HG02938 (cell line): Measurements from ENCODE around the gene MYH13.

Source experiments
- ATAC-seq: cut with Tn5 transposase; IDR thresholded peaks from one replicate; pipeline ENCODE4 v1.9.1; 2021; ENCODE audit warnings: mild to moderate bottlenecking, moderate library complexity; ENCODE audit not compliant: unreplicated experiment

Gene MYH13

DNA sequence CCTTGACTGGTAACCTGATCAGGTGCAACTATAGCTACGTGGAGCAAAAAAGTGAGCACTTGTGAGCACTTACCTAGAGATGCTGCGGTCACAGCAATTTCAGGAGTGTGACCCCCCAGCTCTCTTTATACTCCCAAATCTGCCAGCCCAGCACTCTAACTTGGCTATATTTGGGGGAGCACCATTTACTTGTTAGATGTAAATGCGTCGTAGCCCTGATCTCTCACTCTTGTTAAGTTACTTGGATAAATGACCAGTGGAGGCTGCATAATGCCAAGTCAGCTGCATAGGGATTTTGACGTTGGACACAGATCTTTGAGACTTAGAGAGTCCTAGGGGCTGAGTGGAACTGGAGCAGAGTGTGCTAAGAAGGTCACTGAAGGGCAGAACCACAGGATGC, at the start of gene MYH13:
MYH13 (minus strand) TSS at position 101 of the 400 bp plus-strand sequence. CDS start 8,476 bp downstream, outside the sequence.
- no peak for ATAC-seq

DNA sequence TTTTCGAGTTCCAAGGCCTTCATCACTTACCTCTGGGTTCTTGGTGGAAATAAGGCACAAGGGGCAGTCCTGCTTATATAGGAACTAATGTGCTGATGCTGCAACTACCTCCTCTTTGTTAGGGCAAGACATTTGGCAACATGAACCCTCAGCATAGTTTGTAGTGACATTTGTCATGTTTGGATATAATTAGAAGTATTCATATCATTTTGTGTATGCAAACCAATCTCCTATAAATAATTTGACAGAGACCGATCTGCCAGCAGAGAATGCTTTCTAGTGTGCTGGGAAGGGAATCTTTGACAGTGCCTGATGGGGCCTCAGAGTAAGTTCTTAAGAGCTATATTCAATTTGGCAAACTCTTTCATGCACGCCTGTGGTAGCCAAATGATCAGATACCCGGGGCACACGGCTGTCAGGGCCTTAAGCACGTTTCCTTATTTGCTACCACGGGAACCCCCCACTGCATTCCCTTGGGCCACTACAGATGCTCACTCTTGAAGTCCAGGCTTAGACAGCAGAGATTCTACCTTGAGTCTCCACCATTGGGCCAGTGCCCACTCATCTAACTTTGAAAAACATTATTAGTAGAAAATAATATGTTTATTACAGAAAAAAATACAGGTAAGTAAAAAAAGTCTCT, 49.2 kb upstream of the MYH13 start, which contains the start of gene MYH8:
MYH8 (minus strand) TSS at position 51 of the 643 bp plus-strand sequence. CDS start 1,723 bp downstream, outside the sequence.
- no peak for ATAC-seq

- ATAC-seq, result no peak
Measured at GRCh38 chr17:10421211-10421610, 48.4 kb upstream of the MYH13 start.

GRCh38 chr17:10420811-10421210, 48.0 kb upstream of the MYH13 start:
- no peak for ATAC-seq

- no peak for ATAC-seq
Measured at GRCh38 chr17:10417431-10417830, 44.6 kb upstream of the MYH13 start.

- ATAC-seq, result no peak
Measured at GRCh38 chr17:10415161-10415560, 42.4 kb upstream of the MYH13 start.

DNA sequence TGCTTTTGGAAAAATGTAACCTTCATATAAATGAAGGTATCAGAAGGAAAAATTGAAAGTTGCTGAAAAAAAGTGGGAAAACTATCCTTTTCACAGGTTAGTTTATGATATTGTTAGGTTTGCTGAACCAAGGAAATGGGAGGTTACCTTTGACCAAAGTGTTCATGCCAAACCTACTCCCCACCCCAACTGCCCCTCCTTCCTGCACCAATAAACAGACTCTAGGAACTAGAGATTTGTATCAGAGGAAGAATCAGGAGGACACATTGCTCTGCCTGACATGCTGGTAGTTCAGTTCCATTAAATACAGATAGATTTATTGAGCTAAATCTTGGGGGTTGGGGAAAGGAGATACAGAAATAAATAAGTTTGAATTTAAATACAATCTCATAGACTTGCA, 30.8 kb upstream of the MYH13 start:
- ATAC-seq, result no peak

DNA sequence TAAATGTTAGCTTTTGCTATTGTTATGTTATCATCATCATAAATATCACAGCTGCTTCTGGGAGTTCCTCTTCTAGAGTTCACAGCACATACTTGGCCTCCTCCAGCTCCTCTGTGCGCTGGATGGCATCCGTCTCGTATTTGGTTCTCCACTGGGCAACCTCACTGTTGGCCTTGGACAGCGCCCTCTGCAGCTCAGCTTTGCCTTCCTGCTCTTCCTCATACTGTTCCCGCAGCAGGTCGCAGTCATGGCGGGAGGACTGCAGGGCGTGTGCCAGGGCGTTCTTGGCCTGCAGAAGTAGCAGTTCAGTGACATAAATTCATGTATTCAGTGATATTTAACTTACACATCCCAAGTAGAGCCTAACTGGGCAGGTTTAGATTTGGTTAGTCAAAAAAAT, 25.5 kb upstream of the MYH13 start:
- ATAC-seq, result no peak

DNA sequence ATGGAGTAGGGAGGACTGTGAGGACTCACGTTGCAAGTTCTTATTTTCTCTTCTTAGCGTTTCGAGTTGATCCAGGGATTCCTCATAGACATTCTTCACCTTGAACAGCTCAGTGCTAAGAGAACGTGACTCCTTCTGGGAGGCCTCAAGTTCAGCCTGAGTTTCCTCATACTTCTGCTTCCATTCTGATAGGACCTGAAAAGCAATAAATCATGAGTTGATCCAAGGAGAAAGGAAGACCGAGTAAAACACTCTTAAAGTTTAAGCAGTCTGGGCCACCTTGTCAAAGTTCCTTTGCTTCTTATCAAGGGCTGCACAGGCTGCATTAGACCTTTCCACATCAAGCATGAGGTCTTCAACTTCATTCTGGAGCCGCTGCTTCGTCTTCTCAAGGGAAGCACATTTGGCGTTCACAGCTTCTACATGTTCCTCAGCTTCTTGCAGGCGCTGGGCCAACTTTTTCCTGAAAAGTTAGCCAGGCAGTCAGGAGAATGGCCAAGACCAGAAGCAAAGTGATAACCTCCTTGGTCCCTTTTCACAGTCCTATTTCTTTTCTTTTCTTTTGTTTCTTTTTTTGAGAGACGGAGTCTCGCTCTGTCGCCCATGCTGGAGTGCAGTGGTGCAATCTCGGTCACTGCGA, 23.8 kb upstream of the MYH13 start:
- no peak for ATAC-seq

- no peak for ATAC-seq
Measured at GRCh38 chr17:10394201-10394887, 21.5 kb upstream of the MYH13 start.

GRCh38 chr17:10392880-10393279, 20.1 kb upstream of the MYH13 start:
- ATAC-seq, result no peak

DNA sequence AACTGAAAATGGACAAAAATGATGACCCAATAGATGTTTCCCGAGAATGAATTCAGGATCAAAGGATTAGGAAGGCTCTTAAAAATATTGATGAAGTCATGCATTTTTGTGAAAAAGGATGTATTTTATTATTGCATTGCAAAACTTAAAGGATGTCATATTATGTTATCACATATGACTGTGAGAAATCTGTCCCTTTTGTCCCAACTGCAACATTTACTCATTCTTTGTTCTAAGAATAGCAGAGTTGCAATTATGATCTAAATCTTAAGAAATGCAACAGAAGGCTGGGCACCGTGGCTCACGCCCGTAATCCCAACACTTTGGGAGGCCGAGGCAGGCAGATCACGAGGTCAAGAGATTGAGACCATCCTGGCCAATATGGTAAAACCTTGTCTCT, 13.1 kb upstream of the MYH13 start:
- ATAC-seq, result no peak

DNA sequence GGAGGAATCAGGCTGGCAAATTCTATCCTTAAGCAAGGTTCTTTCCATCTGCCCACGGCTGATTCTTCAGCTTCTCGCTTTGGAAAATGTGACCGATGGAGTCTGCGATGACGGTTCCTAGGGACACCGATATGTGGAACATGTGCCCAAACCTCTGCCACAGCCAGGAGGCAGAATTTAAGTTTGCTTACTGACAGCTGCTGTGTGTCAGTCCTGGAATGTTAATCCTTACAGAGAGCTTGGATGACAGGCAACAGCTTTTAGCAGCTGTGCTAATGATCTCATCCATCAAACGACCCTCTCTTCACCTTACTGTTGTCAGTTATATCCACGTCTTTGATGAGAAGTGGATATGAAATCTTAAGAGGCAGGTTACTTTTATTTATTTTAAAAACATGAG, 11.4 kb upstream of the MYH13 start:
- no peak for ATAC-seq

- ATAC-seq, result no peak
Measured at GRCh38 chr17:10380631-10381408, 8.0 kb upstream of the MYH13 start.

- no peak for ATAC-seq
Measured at GRCh38 chr17:10370016-10370608, 2.7 kb downstream of the MYH13 start.

DNA sequence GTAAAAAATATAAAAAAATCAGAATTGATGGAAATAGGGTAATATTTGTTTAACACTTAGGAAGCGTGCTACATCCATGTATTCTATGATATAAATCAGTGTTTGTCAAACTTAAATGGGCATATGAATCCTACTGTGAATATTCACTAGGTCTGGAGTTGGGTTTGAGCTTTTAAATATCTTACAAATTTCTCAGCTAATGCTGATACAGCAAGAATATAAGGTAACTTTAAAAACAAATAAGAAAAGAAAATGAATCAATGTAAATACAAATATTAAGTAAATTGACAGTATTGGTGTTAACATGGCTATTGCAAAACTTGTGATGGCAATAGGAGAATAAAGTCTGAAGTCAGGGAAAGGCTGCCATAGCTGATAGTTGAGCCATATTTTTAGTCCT, 3.6 kb downstream of the MYH13 start:
- ATAC-seq, result no peak

GRCh38 chr17:10368561-10368960, 4.2 kb downstream of the MYH13 start:
- ATAC-seq, result no peak

GRCh38 chr17:10360578-10360977, 12.2 kb downstream of the MYH13 start:
- no peak for ATAC-seq

DNA sequence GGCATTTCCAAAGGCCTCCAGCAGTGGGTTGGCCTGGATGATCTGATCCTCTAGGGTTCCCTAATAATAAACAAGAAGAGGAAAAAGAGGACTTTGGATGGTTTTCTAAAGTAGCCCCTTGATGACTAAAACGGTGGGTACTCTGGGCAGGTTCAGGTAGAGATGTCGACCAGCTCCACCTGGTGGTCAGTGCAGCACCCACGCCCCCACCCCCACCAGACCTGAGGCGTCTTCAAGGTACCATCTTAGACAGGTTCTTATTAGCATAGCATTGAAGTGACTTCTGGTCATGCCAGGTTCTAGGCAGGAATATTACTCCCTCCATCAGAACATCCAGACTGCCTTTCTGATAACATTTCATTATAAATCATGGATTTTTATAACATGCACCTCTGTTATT, 15.0 kb downstream of the MYH13 start:
- ATAC-seq, result no peak

DNA sequence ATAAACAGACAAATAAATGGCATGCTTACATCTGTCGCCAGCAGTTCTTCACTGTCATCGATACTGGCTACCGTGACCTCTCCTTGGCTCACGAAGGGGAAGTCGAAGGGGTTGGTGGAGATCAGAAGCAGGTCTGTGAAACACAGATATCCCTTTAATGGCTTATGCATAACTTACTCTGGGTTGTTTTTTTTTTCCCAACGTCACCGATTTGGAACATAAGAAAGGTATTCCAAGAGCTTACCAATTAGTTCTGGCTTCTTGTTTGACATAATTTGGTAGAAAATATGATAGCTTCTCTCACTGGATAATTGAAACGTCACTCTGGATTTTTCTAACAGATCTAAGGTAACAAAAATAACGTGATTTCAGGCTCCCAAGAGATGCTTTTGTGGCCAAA, 18.2 kb downstream of the MYH13 start:
- no peak for ATAC-seq

- ATAC-seq, result no peak
Measured at GRCh38 chr17:10352893-10353292, 19.9 kb downstream of the MYH13 start.
